Measurements from ENCODE around the gene CLRN3.

CLRN3 gene

GRCh38 chr10:127834791-127835190 is 58.0 kb downstream of the CLRN3 start:
- no peak for ATAC-seq
- TF ChIP-seq CSRNP3 (CRISPR knock-in tag; IDR thresholded peaks at IDR 0.05) (no peak), CSDC2 (CRISPR knock-in tag; IDR thresholded peaks at IDR 0.05) (no peak), ESRRG (CRISPR knock-in tag; IDR thresholded peaks at IDR 0.05) (no peak), ZNF70 (CRISPR knock-in tag; IDR thresholded peaks at IDR 0.05) (no peak), PATZ1 (CRISPR knock-in tag; IDR thresholded peaks at IDR 0.05; ENCODE audit: borderline replicate concordance) (no peak), ZC3H10 (CRISPR knock-in tag; IDR thresholded peaks at IDR 0.05) (no peak), TCF4 (CRISPR knock-in tag; IDR thresholded peaks at IDR 0.05; ENCODE audit: borderline replicate concordance) (no peak), RARB (CRISPR knock-in tag; IDR thresholded peaks at IDR 0.05) (no peak)

- TF ChIP-seq BACH2 (CRISPR knock-in tag; IDR thresholded peaks at IDR 0.05; ENCODE audit: borderline replicate concordance) (no peak), TOX (CRISPR knock-in tag; IDR thresholded peaks at IDR 0.05; ENCODE audit: borderline replicate concordance) (no peak), CSDC2 (CRISPR knock-in tag; IDR thresholded peaks at IDR 0.05) (no peak)
- no peak for ATAC-seq
Measured at GRCh38 chr10:127834221-127834620, 58.5 kb downstream of the CLRN3 start.

GRCh38 chr10:127833804-127834203 is 58.9 kb downstream of the CLRN3 start:
- TF ChIP-seq TOX (CRISPR knock-in tag; IDR thresholded peaks at IDR 0.05; ENCODE audit: borderline replicate concordance): no peak
- no peak for TF ChIP-seq ZC3H10 (CRISPR knock-in tag; IDR thresholded peaks at IDR 0.05)
- no peak for TF ChIP-seq ISL1 (CRISPR knock-in tag; IDR thresholded peaks at IDR 0.05)
- TF ChIP-seq TSHZ2 (CRISPR knock-in tag; IDR thresholded peaks at IDR 0.05): no peak
- TF ChIP-seq ESRRG (CRISPR knock-in tag; IDR thresholded peaks at IDR 0.05): no peak
- TF ChIP-seq CREB5 (CRISPR knock-in tag; IDR thresholded peaks at IDR 0.05; ENCODE audit: low read depth): no peak
- no peak for TF ChIP-seq OSR1 (CRISPR knock-in tag; IDR thresholded peaks at IDR 0.05)
- TF ChIP-seq PPARA (CRISPR knock-in tag; IDR thresholded peaks at IDR 0.05; ENCODE audit: borderline replicate concordance): no peak
- TF ChIP-seq CSDC2 (CRISPR knock-in tag; IDR thresholded peaks at IDR 0.05): no peak
- no peak for TF ChIP-seq TCF4 (CRISPR knock-in tag; IDR thresholded peaks at IDR 0.05; ENCODE audit: borderline replicate concordance)
- TF ChIP-seq ZFP30 (CRISPR knock-in tag; IDR thresholded peaks at IDR 0.05): no peak
- TF ChIP-seq ZNF70 (CRISPR knock-in tag; IDR thresholded peaks at IDR 0.05): no peak
- TF ChIP-seq PATZ1 (CRISPR knock-in tag; IDR thresholded peaks at IDR 0.05; ENCODE audit: borderline replicate concordance): no peak
- no peak for TF ChIP-seq POU6F1 (CRISPR knock-in tag; IDR thresholded peaks at IDR 0.05; ENCODE audit: borderline replicate concordance, low read depth)
- no peak for ATAC-seq
